Measurements from ENCODE around the gene KIF16B.

DNA sequence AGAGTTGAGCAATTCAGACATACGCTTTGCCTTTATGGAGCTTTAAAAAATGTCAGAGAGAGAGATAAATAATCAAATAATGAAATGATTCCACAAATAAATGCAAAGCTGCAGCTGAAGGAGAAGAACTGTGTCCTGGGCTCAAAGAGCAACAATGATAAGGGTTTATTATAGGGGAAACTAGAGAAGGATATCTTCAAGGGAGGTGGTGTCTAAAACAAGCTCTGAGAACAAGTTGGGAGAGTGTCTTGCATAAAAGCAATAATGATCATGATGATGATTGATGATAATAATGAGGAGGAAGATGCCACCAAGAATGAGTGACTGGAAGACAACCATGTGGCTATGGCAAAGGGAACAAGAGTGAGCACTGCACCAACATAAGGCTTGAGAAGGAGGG, 164.3 kb downstream of the KIF16B start:
- TF ChIP-seq, protein P1, sequence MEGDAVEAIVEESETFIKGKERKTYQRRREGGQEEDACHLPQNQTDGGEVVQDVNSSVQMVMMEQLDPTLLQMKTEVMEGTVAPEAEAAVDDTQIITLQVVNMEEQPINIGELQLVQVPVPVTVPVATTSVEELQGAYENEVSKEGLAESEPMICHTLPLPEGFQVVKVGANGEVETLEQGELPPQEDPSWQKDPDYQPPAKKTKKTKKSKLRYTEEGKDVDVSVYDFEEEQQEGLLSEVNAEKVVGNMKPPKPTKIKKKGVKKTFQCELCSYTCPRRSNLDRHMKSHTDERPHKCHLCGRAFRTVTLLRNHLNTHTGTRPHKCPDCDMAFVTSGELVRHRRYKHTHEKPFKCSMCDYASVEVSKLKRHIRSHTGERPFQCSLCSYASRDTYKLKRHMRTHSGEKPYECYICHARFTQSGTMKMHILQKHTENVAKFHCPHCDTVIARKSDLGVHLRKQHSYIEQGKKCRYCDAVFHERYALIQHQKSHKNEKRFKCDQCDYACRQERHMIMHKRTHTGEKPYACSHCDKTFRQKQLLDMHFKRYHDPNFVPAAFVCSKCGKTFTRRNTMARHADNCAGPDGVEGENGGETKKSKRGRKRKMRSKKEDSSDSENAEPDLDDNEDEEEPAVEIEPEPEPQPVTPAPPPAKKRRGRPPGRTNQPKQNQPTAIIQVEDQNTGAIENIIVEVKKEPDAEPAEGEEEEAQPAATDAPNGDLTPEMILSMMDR (conservative IDR thresholded peaks at IDR 0.05): no peak
- no peak for TF ChIP-seq ZFX (IDR thresholded peaks at IDR 0.05)

Data from C4-2B (cell line).